ENCODE results near the gene MCTP1.

GRCh38 chr5:95149387-95149786 lies 135.5 kb downstream of the MCTP1 start:
- TF ChIP-seq ETV6 (CRISPR knock-in tag; IDR thresholded peaks at IDR 0.05) (no peak), NR1H2 (CRISPR knock-in tag; IDR thresholded peaks at IDR 0.05) (no peak)
- TF ChIP-seq, protein P1, sequence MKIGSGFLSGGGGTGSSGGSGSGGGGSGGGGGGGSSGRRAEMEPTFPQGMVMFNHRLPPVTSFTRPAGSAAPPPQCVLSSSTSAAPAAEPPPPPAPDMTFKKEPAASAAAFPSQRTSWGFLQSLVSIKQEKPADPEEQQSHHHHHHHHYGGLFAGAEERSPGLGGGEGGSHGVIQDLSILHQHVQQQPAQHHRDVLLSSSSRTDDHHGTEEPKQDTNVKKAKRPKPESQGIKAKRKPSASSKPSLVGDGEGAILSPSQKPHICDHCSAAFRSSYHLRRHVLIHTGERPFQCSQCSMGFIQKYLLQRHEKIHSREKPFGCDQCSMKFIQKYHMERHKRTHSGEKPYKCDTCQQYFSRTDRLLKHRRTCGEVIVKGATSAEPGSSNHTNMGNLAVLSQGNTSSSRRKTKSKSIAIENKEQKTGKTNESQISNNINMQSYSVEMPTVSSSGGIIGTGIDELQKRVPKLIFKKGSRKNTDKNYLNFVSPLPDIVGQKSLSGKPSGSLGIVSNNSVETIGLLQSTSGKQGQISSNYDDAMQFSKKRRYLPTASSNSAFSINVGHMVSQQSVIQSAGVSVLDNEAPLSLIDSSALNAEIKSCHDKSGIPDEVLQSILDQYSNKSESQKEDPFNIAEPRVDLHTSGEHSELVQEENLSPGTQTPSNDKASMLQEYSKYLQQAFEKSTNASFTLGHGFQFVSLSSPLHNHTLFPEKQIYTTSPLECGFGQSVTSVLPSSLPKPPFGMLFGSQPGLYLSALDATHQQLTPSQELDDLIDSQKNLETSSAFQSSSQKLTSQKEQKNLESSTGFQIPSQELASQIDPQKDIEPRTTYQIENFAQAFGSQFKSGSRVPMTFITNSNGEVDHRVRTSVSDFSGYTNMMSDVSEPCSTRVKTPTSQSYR (CRISPR knock-in tag; IDR thresholded peaks at IDR 0.05), result no peak
- TF ChIP-seq, protein P2, sequence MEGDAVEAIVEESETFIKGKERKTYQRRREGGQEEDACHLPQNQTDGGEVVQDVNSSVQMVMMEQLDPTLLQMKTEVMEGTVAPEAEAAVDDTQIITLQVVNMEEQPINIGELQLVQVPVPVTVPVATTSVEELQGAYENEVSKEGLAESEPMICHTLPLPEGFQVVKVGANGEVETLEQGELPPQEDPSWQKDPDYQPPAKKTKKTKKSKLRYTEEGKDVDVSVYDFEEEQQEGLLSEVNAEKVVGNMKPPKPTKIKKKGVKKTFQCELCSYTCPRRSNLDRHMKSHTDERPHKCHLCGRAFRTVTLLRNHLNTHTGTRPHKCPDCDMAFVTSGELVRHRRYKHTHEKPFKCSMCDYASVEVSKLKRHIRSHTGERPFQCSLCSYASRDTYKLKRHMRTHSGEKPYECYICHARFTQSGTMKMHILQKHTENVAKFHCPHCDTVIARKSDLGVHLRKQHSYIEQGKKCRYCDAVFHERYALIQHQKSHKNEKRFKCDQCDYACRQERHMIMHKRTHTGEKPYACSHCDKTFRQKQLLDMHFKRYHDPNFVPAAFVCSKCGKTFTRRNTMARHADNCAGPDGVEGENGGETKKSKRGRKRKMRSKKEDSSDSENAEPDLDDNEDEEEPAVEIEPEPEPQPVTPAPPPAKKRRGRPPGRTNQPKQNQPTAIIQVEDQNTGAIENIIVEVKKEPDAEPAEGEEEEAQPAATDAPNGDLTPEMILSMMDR (IDR thresholded peaks at IDR 0.05), result no peak

Data from WTC11 (cell line).